ENCODE results near the gene VAT1. TPM values are rescaled to one million over a fixed set of nuclear protein-coding genes. Genes with fewer than 3 reads are reported as not detected.
"Not testable (repeated sequence)": the region's sequence is repeated elsewhere in the genome, so short reads cannot be mapped to it uniquely, and the experiment has no call there.

The VAT1 gene
- total RNA-seq, 1 donor from 2014 or later = 366 TPM

DNA sequence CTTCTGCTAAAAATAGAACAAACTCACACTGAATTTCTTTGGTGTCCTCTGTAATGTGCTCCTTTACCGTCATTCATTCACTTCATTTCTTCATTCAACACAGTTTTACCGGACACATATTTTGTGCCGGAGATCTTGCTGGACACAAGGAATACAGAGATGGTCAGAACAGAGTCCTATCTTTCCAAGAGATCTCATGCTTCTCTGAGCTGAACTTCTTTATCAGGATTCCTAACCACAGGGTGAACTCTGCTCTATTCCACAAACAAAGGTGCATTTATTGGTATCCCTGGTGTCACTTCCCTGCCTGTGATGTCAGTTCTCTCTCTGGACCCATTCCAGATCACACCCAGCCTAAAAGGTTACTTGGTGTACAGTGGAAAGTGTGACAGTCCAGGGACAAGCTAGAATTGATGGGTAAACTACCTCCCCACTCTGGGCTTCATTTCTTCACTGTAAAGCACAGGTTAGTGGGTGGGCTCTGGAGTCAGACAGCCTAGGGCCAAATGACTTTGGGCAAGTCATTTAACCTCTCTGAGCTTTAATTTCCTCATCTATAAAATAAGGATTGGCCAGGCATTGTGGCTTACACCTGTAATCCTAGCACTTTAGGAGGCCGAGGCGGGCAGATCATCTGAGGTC is 11.4 kb downstream of the VAT1 start:
- no peak for DNase-seq (ENCODE audit: low read depth)

DNA sequence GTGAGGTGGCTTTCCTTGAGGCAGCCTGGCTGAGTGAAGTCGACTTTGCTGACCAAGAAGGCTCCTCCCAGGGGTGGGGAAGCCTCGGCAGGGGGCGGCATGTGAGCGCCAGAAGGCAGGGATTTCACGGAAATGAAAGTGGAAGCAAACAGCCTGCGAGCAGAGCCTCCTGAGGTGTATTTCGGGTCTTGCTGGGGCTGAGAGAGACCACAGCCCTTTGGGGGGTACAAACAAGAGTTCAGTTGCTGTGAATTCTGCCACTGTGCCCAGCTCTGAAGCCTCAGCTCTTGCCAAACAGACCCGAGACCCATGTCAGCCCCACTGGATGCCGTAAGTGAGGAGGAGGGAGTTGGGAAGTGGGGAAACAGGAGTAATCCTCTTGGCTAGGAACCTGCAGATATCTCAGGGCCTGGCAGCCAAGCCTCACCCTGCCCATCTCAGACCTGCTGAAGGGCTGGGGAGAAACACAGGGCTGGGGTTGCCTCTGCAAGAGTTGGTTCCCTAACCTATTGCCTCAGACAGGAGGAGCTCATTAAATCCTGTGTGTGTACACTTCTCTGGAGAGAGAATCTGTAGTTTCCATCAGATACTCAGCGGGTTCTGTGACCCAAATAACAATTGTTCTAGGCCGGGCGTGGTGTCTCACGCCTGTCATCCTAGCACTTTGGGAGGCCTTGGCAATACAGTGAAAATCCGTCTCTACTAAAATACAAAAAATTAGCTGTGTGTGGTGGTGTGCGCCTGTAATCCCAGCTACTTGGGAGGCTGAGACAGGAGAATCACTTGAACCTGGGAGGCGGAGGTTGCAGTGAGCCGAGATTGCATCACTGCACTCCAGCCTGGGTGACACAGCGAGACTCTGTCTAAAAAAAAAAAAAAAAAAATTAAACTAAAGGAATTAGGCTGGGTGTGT is 15.3 kb downstream of the VAT1 start, which contains the start of gene IFI35:
IFI35 (plus strand) TSS at position 146 of the 913 bp plus-strand sequence; CDS start at position 310, 164 bp downstream.
- DNase-seq (ENCODE audit: low read depth) = peak; percentile 78

DNA sequence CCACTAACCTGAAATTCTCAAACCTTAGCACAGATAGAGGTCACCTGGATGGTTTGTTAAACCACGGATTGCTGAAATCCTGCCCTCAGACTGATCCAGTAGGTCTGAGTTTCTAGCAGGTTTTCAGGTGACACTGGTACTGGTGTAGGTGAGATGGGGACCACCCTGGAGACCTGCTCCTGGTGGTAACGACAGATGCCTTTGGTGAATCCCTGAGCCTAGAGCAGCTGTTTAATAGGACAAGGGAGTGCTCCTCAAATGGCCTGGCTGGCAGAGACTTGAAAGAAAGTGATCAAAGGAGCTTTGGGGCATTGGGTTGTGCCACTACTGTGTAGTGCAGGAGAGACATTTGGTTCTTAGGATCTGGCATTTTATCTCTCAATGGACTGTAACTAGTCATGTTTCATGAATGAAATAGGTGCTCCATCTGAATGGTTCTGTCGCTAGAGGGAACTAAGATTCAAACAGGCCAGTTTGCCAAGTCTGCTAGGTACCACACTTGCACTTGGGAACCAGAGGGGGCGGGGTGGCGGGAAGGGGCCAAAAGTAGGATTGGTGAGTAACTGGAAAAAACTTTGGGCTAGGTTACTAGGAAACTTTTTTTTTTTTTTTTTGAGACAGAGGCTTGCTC is 18.5 kb downstream of the VAT1 start:
- peak; percentile 72 for DNase-seq (ENCODE audit: low read depth)

GRCh38 chr17:43000894-43001293 is 21.3 kb downstream of the VAT1 start:
- DNase-seq (ENCODE audit: low read depth) = not testable (repeated sequence)

DNA sequence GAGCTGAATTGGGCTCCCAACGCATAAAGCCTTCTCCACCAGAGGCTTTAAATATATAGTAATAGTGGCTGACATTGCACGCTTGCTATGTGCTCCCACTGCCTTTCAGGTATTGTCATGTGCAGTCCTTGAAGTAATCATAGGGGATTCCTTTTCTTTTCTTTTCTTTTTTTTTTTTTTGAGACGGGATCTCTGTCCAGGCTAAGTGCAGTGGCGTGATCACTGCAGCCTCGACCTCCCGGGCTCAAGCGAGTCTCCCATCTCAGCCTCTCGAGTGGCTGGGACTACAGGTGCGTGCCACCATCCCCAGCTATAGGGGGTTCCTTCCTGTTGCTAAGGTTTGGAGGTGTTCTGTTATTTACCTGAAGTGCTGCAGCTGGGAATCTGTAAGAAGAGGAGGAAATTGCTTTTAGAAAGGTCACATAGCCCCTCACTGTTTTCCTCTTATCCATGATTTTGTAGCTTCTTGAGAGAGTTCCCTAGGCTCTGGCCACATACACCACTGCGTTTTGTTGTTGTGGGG is 23.1 kb downstream of the VAT1 start:
- DNase-seq (ENCODE audit: low read depth) = no peak

DNA sequence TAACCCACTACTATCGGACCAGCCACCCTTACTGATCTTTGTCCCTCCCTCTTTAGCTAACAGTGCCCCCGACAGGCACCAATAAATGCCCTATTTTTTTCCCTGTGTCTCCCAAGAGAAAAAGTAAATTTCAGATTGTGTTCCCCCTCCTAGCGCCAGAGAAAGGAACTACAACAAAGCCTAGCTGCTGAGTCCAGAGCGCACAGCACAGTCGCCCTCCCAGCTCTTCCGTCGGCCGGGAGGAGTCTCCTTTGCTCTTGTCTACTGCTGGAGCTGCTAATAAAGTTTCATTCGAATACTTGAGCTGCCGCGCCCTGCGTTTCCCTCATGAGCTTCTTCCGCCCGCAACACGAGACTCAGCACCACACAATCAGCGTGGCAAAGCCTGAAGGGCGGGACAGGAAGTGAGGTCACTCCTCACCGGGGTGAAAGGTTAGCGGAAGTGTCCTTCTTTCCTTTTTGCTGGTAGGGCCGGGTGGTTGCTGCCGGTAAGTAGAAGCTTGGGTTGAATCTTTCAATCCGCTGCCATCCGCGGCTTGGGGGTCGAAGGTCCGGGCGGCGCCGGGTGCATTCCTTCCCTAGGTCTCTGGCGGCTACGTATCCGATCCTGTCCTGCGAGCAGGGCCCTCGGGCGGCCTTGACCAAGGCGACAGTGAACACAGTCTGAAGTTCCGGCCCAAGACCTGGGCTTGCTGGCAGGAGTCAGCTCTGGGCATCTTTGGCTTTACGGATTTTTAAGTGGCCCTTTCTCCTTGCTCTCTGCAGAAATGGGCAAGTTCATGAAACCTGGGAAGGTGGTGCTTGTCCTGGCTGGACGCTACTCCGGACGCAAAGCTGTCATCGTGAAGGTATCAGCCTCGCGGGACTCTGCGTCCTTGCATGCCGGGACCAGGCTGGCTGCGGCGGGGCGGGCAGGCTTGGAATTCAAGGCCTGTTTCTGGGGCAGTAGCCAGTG is 23.9 kb downstream of the VAT1 start, which contains the start of gene RPL27:
RPL27 (plus strand) TSS at position 436 of the 955 bp plus-strand sequence; CDS start at position 768, 332 bp downstream.
- DNase-seq (ENCODE audit: low read depth) = peak; percentile 100

DNA sequence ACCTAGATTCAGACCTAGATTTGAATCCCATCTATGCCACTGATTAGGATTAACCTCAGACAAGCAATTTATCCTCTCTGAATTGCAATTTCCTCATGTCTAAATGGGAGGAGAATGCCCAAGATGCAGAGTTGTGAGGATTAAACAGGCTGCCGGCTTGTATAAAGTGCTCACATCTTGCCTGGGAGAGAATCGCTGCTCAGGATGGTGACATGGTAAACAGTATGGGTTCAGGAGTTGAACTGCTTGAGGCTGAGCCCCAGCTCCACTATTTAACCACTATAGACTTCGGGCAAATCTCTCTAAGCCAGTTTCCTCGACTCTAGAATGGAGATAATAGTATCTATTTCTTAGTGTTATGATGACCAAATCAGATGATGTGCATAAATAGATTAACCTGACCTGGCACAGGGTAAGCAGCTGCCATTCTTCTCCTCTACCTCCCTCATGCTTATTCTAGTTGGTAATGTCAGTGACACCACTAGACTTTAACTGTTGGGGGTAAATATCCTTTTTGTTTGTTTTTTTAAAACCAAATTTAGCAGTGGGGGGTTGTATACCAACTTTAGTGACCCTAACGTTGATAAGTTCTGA is 24.7 kb downstream of the VAT1 start:
- no peak for DNase-seq (ENCODE audit: low read depth)

GRCh38 chr17:42993913-42994312 is 28.3 kb downstream of the VAT1 start:
- DNase-seq (ENCODE audit: low read depth) = not testable (repeated sequence)

DNA sequence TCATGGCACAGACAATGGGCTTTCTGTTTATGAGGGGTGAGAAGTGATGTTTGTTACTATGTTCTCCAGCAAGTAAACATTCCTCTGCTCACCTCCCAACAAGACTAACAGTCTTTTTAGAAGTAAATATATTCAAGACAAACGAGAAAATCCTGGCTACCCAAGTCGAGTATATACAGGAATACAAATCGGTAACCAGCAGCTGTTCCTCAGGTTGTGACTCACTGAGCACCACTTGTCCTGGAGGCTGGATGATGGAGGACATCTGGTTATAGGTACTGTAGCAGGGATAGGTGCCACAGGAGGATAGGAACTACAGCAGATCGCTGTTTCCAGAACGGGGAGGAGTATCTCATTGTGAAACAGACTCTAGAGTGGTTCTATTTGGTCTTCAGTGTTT is 29.3 kb downstream of the VAT1 start:
- no peak for DNase-seq (ENCODE audit: low read depth)

DNA sequence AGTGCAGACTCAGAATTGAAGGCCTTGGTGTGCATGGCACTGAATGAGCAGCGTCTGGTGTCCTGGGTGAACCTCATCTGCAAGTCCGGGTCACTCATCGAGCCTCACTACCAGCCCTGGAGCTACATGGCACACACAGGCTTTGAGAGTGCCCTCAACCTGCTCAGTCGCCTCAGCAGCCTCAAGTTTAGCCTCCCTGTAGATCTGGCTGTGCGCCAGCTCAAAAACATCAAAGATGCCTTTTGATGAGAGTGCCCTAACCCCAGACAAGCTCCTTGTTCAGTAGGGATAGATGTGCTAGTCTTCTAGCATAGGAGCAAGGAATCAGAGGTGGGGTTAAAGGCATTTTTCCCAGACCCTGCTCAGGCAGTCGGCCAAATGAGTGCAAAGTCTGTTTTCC is 30.7 kb downstream of the VAT1 start:
- DNase-seq (ENCODE audit: low read depth) = no peak

- no peak for DNase-seq (ENCODE audit: low read depth)
Measured at GRCh38 chr17:42989726-42990652, 32.2 kb downstream of the VAT1 start.

- DNase-seq (ENCODE audit: low read depth) = no peak
Measured at GRCh38 chr17:42989141-42989540, 33.0 kb downstream of the VAT1 start.

DNA sequence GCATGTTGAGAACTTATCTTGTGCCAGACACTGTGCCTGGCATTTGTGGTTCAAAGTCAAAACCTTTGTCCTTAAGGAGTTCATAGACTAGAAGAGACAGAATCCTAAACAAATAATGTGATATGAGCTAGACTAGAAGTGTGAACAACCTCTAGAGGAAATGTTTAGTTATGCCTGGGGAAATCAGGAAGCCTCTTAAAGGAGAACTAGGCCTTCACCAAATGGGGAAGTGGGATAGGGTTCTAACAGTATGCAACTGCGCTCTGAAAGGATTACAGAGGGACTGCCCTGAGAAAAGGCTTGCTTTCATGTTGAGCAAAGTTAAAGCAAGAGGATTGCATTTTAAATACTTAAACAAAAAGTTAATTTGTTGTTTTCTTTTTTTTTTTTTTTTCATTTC is 37.0 kb downstream of the VAT1 start:
- no peak for DNase-seq (ENCODE audit: low read depth)

- DNase-seq (ENCODE audit: low read depth) = no peak
Measured at GRCh38 chr17:42982266-42982665, 39.9 kb downstream of the VAT1 start.

DNA sequence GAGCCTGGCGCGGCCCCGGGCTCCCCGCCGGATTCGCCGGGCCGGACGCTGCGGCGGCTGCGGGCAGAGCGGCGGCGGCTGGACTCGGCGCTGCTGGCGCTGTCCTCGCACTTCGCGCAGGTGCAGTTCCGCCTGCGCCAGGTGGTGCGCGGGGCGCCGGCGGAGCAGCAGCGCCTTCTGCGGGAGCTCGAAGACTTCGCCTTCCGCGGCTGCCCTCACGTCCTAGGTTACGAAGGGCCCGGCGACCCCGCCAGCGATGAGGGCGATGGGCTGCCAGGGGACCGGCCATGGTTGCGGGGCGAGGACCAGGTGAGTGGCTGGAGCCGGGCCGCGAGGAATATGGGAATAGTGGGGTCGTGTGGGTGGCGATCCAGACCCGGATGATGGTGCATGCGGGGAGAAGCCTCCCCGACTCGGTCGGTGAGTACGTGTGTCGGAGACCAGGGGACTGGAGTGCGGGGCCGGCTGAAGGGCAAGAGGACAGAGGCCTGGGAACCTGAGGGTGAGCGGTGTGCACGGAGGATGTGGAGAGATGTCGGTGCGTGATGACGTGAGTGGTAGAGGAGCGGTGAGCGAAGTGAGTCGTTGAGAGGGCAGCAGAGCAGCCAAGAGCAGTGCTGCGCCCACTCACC is 41.3 kb downstream of the VAT1 start:
- DNase-seq (ENCODE audit: low read depth) = peak; percentile 32

DNA sequence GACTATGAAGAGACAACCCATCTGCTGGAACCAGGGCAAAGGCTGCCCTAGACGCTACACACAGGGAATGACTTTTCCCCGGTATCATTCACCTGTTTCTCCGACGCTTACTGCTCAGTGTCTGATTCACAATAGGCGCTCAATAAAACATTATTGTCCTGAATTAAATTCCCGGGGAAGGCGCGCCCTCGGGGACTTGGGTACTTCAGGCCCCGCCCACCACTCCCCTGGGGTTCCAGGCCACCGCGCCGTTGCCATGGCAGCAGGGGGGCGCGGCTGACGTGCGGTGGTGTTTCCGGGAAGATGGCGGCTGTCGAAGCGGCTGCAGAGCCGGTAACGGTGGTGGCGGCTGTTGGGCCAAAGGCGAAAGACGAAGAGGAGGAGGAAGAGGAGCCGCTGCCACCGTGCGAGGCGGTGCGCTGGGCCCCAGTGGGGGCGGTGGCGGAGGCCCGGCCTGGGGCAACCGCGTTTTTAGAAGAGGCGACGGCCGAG is 41.9 kb downstream of the VAT1 start, which contains the start of gene RUNDC1:
RUNDC1 (plus strand) TSS at position 292 of the 492 bp plus-strand sequence; CDS start at position 304, 12 bp downstream.
- peak; percentile 94 for DNase-seq (ENCODE audit: low read depth)

DNA sequence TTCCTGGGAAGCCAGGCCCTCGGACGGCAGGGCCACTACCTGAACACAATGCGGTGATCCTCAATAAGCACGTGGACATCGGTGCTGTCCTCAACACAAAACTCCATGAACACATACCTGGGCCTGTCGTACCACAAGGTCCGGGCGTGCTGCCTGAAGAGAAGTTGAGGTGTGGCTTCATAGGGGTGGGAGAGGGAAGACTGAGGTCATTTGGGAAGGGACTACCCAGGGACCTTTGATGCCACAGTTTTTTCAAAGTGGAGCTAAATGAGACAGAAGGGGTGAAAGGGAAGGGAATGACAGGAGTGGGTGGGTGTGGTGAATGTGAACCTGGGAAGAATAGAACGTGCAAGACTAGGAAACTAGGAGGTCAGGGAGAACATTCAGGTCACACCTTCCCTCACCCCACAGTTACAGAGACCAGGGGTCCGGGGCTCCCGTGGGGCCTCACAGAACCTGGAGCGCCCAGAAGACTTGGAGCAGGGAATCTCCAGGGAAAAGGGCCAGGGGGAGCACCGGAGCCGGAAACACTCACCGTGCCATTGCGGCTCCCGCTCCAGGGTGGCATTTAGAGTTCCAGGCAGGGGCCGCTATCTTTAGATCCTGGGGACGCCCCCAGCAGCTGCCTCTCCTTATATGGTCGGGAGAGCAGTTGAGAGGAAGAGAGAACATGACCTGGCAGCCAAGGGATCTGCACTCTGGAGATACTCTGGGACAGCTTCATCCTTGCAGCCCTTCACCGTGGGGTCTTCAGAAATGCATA is 42.5 kb downstream of the VAT1 start, which contains the start of gene PTGES3L:
PTGES3L (minus strand) TSS at position 570 of the 763 bp plus-strand sequence; CDS start at position 543, 27 bp downstream.
- DNase-seq (ENCODE audit: low read depth) = peak; percentile 95
